Suprapubic skin (tissue), 4 donors: ENCODE data around the gene RYK. TPM values are rescaled to one million over a fixed set of nuclear protein-coding genes. Genes with fewer than 3 reads are reported as not detected.
"Not testable (repeated sequence)": the region's sequence is repeated elsewhere in the genome, so short reads cannot be mapped to it uniquely, and the experiment has no call there.

Experiments used
- DNase-seq, 2 donors: peaks; one replicate each; pipeline ENCODE4 v3.0.0-alpha.2; 2019; ENCODE audit warnings: low spot score in 2 of 2
- H3K27ac ChIP-seq: fragments of 200-600 bp; sonication (generic); one replicate; pipeline ENCODE4 v1.5.1; 2019
- H3K27me3 ChIP-seq: fragments of 200-600 bp; sonication (generic); one replicate; pipeline ENCODE4 v1.5.1; 2019
- H3K36me3 ChIP-seq: fragments of 200-600 bp; sonication (generic); one replicate; pipeline ENCODE4 v1.5.1; 2019
- H3K4me1 ChIP-seq: fragments of 200-600 bp; sonication (generic); one replicate; pipeline ENCODE4 v1.5.1; 2019
- H3K4me3 ChIP-seq: fragments of 200-600 bp; sonication (generic); one replicate; pipeline ENCODE4 v1.5.1; 2019; ENCODE audit warnings: mild to moderate bottlenecking
- H3K9me3 ChIP-seq: fragments of 200-600 bp; sonication (generic); one replicate; pipeline ENCODE4 v1.5.1; 2019
- EP300 ChIP-seq: sonication (generic); formaldehyde crosslinking; IDR thresholded peaks from one replicate; pipeline ENCODE4 v1.6.1; 2017; ENCODE audit warnings: antibody characterized with exemption
- POLR2A ChIP-seq, 2 donors: fragments of 450-650 bp; IDR thresholded peaks; one replicate each; pipeline ENCODE4 v1.6.1; 2017; ENCODE audit warnings: antibody characterized with exemption in 2 of 2, mild to moderate bottlenecking in 2 of 2, moderate library complexity in 2 of 2
- POLR2AphosphoS5 ChIP-seq, 3 donors: sonication (generic); formaldehyde crosslinking; IDR thresholded peaks; one replicate each; pipeline ENCODE4 v1.6.1; 2017; ENCODE audit warnings: antibody characterized with exemption in 3 of 3
- WGBS: methylation state at CpG from one replicate; pipeline ENCODE4 v1.1.5; 2018; 5-methylcytosine and 5-hydroxymethylcytosine counted together
- total RNA-seq, 4 donors: library from RNA; depleted of rRNA; stranded (reverse); fragments of >200 nt; gene quantifications; one replicate each; pipeline ENCODE4 v1.1.0, GENCODE V29; 2016
- TF ChIP-seq, protein P1 (sequence below), 2 donors: fragments of 200-600 bp in 1 of 2; fragments of 450-650 bp in 1 of 2; sonication (generic) in 1 of 2; IDR thresholded peaks; one replicate each; pipeline ENCODE4 v1.5.1; 2016 to 2019; ENCODE audit warnings: antibody characterized with exemption in 2 of 2, mild to moderate bottlenecking in 1 of 2, moderate library complexity in 1 of 2

Gene RYK
- total RNA-seq, 4 donors from 2014 or later = 65.5 to 214 (median 80.1) TPM

DNA sequence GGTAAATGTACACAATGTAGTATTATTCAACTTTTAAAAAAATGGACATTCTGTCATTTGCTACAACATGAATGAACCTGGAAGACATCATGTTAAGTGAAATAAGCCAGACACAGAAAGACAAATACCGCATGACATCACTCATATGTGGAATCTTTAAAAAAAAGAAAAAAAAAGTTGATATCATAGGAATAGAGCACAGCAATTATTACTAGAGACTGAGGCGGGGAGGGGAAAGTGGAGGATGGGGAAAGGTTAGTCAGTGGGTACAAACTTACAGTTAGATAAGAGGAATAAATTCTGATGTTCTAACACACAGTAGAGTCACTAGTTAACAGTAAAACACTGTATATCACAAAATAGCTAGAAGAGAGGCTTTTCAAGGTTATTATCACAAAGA, 22.2 kb downstream of the RYK start:
- 96% methylated on average over 2 of the region's 2 CpGs for WGBS
- peaks cover 31% of the 10 kb centered on the region for H3K4me1 ChIP-seq
- H3K36me3 ChIP-seq = no peaks in the 10 kb centered on the region
- no peak overlapping the region for H3K4me3 ChIP-seq
- no peak overlapping the region for H3K27ac ChIP-seq
- no peak for DNase-seq
- no peak for TF ChIP-seq POLR2A (IDR thresholded peaks at IDR 0.05)
- no peaks in the 10 kb centered on the region for H3K27me3 ChIP-seq
- H3K9me3 ChIP-seq = no peaks in the 10 kb centered on the region

DNA sequence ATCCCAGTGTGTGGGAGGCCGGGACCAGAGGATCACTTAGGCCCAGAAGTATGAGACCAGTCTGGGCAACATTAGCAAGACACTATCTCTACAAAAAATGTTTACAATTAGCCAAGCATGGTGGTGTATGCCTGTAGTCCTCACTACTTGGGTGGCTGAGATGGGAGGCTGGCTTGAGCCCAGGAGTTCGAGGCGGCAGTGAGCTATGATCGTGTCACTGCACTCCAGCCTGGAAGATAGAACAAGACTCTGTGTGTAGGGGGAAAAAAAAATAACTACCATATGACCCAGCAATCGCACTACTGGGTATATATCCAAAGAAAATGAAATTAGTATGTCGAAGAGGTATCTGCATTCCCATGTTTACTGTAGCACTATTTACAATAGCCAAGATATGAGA, 22.6 kb downstream of the RYK start:
- Histone ChIP-seq H3K36me3 (no peaks in the 10 kb centered on the region), H3K27ac (no peak overlapping the region), H3K4me1 (peaks cover 35% of the 10 kb centered on the region), H3K27me3 (no peaks in the 10 kb centered on the region), H3K9me3 (no peaks in the 10 kb centered on the region), H3K4me3 (no peak overlapping the region)
- TF ChIP-seq, protein P1, sequence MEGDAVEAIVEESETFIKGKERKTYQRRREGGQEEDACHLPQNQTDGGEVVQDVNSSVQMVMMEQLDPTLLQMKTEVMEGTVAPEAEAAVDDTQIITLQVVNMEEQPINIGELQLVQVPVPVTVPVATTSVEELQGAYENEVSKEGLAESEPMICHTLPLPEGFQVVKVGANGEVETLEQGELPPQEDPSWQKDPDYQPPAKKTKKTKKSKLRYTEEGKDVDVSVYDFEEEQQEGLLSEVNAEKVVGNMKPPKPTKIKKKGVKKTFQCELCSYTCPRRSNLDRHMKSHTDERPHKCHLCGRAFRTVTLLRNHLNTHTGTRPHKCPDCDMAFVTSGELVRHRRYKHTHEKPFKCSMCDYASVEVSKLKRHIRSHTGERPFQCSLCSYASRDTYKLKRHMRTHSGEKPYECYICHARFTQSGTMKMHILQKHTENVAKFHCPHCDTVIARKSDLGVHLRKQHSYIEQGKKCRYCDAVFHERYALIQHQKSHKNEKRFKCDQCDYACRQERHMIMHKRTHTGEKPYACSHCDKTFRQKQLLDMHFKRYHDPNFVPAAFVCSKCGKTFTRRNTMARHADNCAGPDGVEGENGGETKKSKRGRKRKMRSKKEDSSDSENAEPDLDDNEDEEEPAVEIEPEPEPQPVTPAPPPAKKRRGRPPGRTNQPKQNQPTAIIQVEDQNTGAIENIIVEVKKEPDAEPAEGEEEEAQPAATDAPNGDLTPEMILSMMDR (IDR thresholded peaks at IDR 0.05) = no peak
- TF ChIP-seq EP300 (no peak), POLR2AphosphoS5 (IDR thresholded peaks at IDR 0.05) (no peak), POLR2A (IDR thresholded peaks at IDR 0.05) (no peak)
- 80% methylated on average over 6 of the region's 6 CpGs for WGBS
- DNase-seq = no peak

DNA sequence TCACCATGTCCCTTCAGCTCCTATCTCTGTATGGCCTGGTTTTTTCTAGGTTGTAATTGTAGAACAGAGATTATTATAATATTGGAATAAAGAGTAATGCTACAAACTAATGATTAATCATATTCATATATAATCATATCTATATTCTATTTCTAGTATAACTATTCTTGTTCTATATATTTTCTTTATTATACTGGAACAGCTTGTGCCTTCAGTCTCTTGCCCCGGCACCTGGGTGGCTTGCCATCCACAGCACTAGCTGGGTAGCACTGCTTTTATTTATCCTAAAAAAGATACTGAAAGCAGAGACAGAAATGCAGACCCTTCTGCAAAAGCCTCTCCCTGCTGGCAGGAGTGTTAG, 25.9 kb downstream of the RYK start:
- 73% methylated on average over 1 of the region's 1 CpG for WGBS
- peaks cover 23% of the 10 kb centered on the region for H3K4me1 ChIP-seq
- not testable (repeated sequence) for DNase-seq

DNA sequence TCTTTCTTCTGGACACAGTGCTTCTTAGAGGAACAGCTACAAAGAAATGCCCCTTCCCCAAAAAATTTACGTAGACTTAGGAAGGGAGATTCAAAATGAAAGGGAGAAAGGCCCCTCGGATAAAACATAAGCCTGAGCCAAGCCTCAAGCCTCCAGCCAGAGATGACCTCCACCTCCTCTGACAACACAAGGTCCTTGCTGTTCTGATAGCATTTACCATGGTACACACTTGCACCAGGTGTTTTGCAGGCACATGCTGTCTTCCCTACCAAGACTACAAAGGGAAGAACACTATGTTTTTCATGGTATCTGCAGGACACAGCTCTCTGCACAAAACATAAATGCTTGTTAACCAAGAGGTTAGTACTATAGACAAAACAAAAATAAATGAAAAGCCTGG, 27.8 kb downstream of the RYK start:
- no peak for DNase-seq
- 77% methylated on average over 2 of the region's 2 CpGs for WGBS
- Histone ChIP-seq H3K4me1 (peaks cover 23% of the 10 kb centered on the region), H3K9me3 (no peaks in the 10 kb centered on the region), H3K27me3 (no peaks in the 10 kb centered on the region), H3K4me3 (no peak overlapping the region), H3K27ac (no peak overlapping the region), H3K36me3 (peaks cover 3% of the 10 kb centered on the region)
- TF ChIP-seq POLR2AphosphoS5 (IDR thresholded peaks at IDR 0.05) (no peak), POLR2A (IDR thresholded peaks at IDR 0.05) (no peak), EP300 (no peak)
- TF ChIP-seq, protein P1 (IDR thresholded peaks at IDR 0.05) = no peak

More for the DNA sequence above, 25.9 kb downstream of the RYK start:
- not testable (repeated sequence) for H3K27me3 ChIP-seq, H3K27ac ChIP-seq, H3K4me3 ChIP-seq, H3K36me3 ChIP-seq, H3K9me3 ChIP-seq

DNA sequence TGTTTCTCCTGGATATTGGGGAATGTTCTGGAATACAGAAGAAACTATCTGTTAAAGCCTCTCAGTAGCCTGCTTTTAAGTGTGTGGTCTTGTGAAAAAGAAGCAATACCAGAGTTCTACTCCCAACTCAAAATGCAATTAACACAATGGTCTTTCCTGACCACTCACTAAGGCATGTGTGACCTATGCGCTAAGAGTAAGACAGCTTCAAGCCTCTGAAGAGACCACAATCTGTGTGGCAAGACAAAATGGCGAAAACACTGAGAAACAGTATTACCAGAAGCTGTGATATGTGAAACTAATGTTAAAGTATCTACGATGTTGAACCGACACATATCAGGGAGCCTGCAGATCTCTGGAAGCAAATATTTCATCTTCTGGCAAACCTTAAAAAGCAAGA, 33.8 kb downstream of the RYK start:
- Histone ChIP-seq H3K4me1 (peaks cover 35% of the 10 kb centered on the region), H3K27ac (no peak overlapping the region), H3K36me3 (peaks cover 3% of the 10 kb centered on the region), H3K27me3 (no peaks in the 10 kb centered on the region), H3K4me3 (no peak overlapping the region), H3K9me3 (no peaks in the 10 kb centered on the region)
- TF ChIP-seq, protein P1 (IDR thresholded peaks at IDR 0.05) = no peak
- TF ChIP-seq POLR2A (IDR thresholded peaks at IDR 0.05) (no peak), POLR2AphosphoS5 (IDR thresholded peaks at IDR 0.05) (no peak)
- no peak for DNase-seq
- 92% methylated on average over 4 of the region's 4 CpGs for WGBS

DNA sequence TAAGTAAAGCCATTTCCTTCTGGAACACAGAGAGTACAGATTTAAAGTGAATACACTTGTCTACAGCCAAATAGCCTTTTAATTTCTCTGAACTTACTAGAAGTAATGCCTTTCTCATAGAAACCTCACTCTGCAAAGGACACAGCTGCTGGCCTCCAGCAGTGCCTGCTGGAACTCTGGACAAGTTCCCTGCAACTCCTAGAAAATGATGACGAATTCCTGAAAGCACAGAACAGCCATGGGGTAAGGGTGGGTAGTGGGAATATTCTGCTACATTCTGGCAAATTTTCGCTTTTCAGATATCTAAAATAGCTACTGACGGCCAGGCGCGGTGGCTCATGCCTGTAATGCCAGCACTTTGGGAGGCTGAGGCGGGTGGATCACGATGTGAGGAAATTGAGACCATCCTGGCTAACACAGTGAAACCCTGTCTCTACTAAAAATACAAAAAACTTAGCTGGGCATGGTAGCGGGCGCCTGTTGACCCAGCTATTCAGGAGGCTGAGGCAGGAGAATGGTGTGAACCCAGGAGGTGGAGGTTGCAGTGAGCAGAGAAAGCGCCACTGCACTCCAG, 34.4 kb downstream of the RYK start:
- peaks cover 3% of the 10 kb centered on the region for H3K36me3 ChIP-seq
- peaks cover 39% of the 10 kb centered on the region for H3K4me1 ChIP-seq
- H3K9me3 ChIP-seq = no peaks in the 10 kb centered on the region
- H3K27me3 ChIP-seq = no peaks in the 10 kb centered on the region
- H3K4me3 ChIP-seq = no peak overlapping the region
- no peak for DNase-seq
- 87% methylated on average over 10 of the region's 10 CpGs for WGBS
- H3K27ac ChIP-seq = no peak overlapping the region
- TF ChIP-seq, protein P1 (IDR thresholded peaks at IDR 0.05) = no peak
- TF ChIP-seq POLR2A (IDR thresholded peaks at IDR 0.05) = no peak
- no peak for TF ChIP-seq POLR2AphosphoS5 (IDR thresholded peaks at IDR 0.05)
- no peak for TF ChIP-seq EP300
